ENCODE measurements around the gene FGF12.

- no peak for TF ChIP-seq CTCF (IDR thresholded peaks at IDR 0.05; ENCODE audit: low read length)
- no peak for TF ChIP-seq EZH2 (IDR thresholded peaks at IDR 0.05; ENCODE audit: borderline replicate concordance, low read length)
These were observed 334.4 kb downstream of the FGF12 start for GRCh38 chr3:192392986-192393385.
